Heart left ventricle (tissue), 16 donors: Measurements from ENCODE around the gene URB2. TPM values are rescaled to one million over a fixed set of nuclear protein-coding genes. Genes with fewer than 3 reads are reported as not detected.

Experiments used
- ATAC-seq, 4 donors: fragments of 200-7000 bp; cut with Tn5 transposase; one replicate each; pipeline ENCODE4 v1.9.1; 2020 to 2022; ENCODE audit warnings: moderate library complexity in 4 of 4, mild to moderate bottlenecking in 3 of 4, moderate number of reproducible peaks in 1 of 4
- DNase-seq, 5 donors: peaks; one replicate each; pipeline ENCODE4 v3.0.0-alpha.2; 2020
- H3K27ac ChIP-seq, 12 donors: fragments of 200-600 bp; sonication (generic) in 4 of 12; one replicate each; pipeline versions ENCODE4 v1.5.0 to v1.8.0; 2016 to 2022; ENCODE audit warnings: mild to moderate bottlenecking in 2 of 12
- H3K27me3 ChIP-seq, 9 donors: fragments of 200-600 bp; sonication (generic) in 2 of 9; one replicate each; pipeline versions ENCODE4 v1.5.1 to v1.8.0; 2016 to 2022; ENCODE audit warnings: mild to moderate bottlenecking in 3 of 9
- H3K36me3 ChIP-seq, 9 donors: fragments of 200-600 bp; sonication (generic) in 2 of 9; one replicate each; pipeline versions ENCODE4 v1.5.0 to v1.8.0; 2018 to 2022; ENCODE audit warnings: mild to moderate bottlenecking in 2 of 9
- H3K4me1 ChIP-seq, 12 donors: fragments of 200-600 bp; sonication (generic) in 4 of 12; one replicate each; pipeline versions ENCODE4 v1.5.0 to v1.8.0; 2016 to 2022; ENCODE audit warnings: mild to moderate bottlenecking in 3 of 12
- H3K4me3 ChIP-seq, 12 donors: fragments of 200-600 bp; sonication (generic) in 4 of 12; one replicate each; pipeline versions ENCODE4 v1.5.0 to v1.8.0; 2017 to 2022; ENCODE audit warnings: mild to moderate bottlenecking in 9 of 12, moderate library complexity in 4 of 12
- H3K9me3 ChIP-seq, 12 donors: fragments of 200-600 bp; sonication (generic) in 4 of 12; one replicate each; pipeline versions ENCODE4 v1.5.0 to v1.8.0; 2016 to 2022; ENCODE audit warnings: mild to moderate bottlenecking in 1 of 12
- CTCF ChIP-seq, 12 donors: fragments of 200-600 bp; sonication (generic) in 4 of 12; IDR thresholded peaks; one replicate each; pipeline versions ENCODE4 v1.5.0 to v1.8.0; 2018 to 2022; ENCODE audit warnings: antibody characterized with exemption in 12 of 12, mild to moderate bottlenecking in 5 of 12
- POLR2A ChIP-seq, 2 donors: fragments of 450-650 bp; IDR thresholded peaks; one replicate each; pipeline ENCODE4 v1.6.1; 2017; ENCODE audit warnings: antibody characterized with exemption in 2 of 2, mild to moderate bottlenecking in 2 of 2, moderate library complexity in 2 of 2
- WGBS, 4 donors: extraction: QIAGEN DNeasy Blood & Tissue Kit in 2 of 4; methylation state at CpG; one replicate each; pipeline versions ENCODE4 v1.1.5 to v1.1.7; 2013 to 2018; 5-methylcytosine and 5-hydroxymethylcytosine counted together
- intact Hi-C, 10 donors: fragments of 100-400 bp; cut with DNase I; formaldehyde crosslinking; loops; one replicate each; pipeline versions ENCODE4 v1.11.1 to v1.14.2; 2022
- polyA plus RNA-seq, 2 donors: library from polyadenylated mRNA; stranded (reverse); fragments of 200-250 nt; gene quantifications; one replicate each; pipeline ENCODE4 v1.2.3, GENCODE V29; 2013
- total RNA-seq, 9 donors: library from RNA; depleted of rRNA in 2 of 9; stranded (reverse); fragments of >200 nt in 2 of 9; fragmentation: NEBNext Ultra II Directional in 3 of 9; extraction: Animal tissue kit (Norgen Biotek cat#: 25700) in 3 of 9; gene quantifications; one replicate each; pipeline versions ENCODE4 v1.1.0 to v1.2.4, GENCODE V29; 2016 to 2023
- donor health status: ischemic (EF 13 %, LVEDD 7.1; RV severe dilation, severe dysfunction).
- donor health status: healthy with polysubstance abuse.
- donor health status: DM: no; HTN: yes; CAD: no.
- donor health status: DM: no; HTN: no; CAD: no.
- donor health status: ischemic (EF 25% LVEDD 6.9; RV normal size, moderate dysfunction).
- donor health status: ischemic (EF 25% LVEDD 5.7; RV mildly dilated, moderate dysfunction).
- donor health status: healthy.
- donor health status: DM: yes; HTN: yes; CAD: no.
- donor health status: ischemic (EF 35%, LVEDD 5.7; RV mildly dilated, moderate dysfunction).
- donor health status: nonischemic (EF 11% LVEDD 7.7; RV severe dilation, severe dysfunction).
- donor health status: DM: yes; HTN: yes; CAD: no.
- donor health status: PGD.
- donor health status: ischemic (EF 29% LVEDD 5.4; RV normal size, mild dysfunction).
- donor health status: nonischemic (EF 23%, LVEDD 6.1; RV moderate dilation, normal function).

Gene URB2
- total and polyA plus RNA-seq, 11 donors: 1.4 to 6.7 (median 5.0) TPM

- peaks cover 0 to 57% (median 52%) of the 10 kb centered on the region in 9 donors for H3K36me3 ChIP-seq
- TF ChIP-seq CTCF (IDR thresholded peaks at IDR 0.05): no peak
- TF ChIP-seq POLR2A (IDR thresholded peaks at IDR 0.05): no peak
- peaks cover 0 to 8% (median 0%) of the 10 kb centered on the region in 12 donors for H3K4me1 ChIP-seq
- DNase-seq (no peak), ATAC-seq (no peak)
- 63 to 76% (median 67%) methylated on average over 5 of the region's 5 CpGs for WGBS, 4 donors
- no peaks in the 10 kb centered on the region for H3K9me3 ChIP-seq
- no peaks in the 10 kb centered on the region for H3K27me3 ChIP-seq
- intact Hi-C loops: no loop called here
- H3K4me3 ChIP-seq: no peak overlapping the region
- no peak overlapping the region for H3K27ac ChIP-seq
These were observed 12.1 kb upstream of the URB2 start for GRCh38 chr1:229613938-229614337.

GRCh38 chr1:229614701-229615100, 11.3 kb upstream of the URB2 start:
- peaks cover 0 to 50% (median 44%) of the 10 kb centered on the region in 9 donors for H3K36me3 ChIP-seq
- no peak overlapping the region for H3K27ac ChIP-seq
- H3K4me3 ChIP-seq: no peak overlapping the region
- DNase-seq (no peak), ATAC-seq (no peak)
- WGBS, 4 donors: 93 to 99% (median 96%) methylated on average over 2 of the region's 2 CpGs
- H3K27me3 ChIP-seq: no peaks in the 10 kb centered on the region
- peaks cover 0 to 11% (median 0%) of the 10 kb centered on the region in 12 donors for H3K4me1 ChIP-seq
- intact Hi-C loops: no loop called here
- TF ChIP-seq POLR2A (IDR thresholded peaks at IDR 0.05): no peak
- no peak for TF ChIP-seq CTCF (IDR thresholded peaks at IDR 0.05)
- no peaks in the 10 kb centered on the region for H3K9me3 ChIP-seq

- intact Hi-C loops: no loop called here
- Histone ChIP-seq H3K9me3 (no peaks in the 10 kb centered on the region), H3K27ac (no peak overlapping the region), H3K27me3 (no peaks in the 10 kb centered on the region), H3K4me1 (peaks cover 0 to 32% (median 17%) of the 10 kb centered on the region in 12 donors), H3K36me3 (peaks cover 0 to 22% (median 16%) of the 10 kb centered on the region in 9 donors), H3K4me3 (no peak overlapping the region)
- DNase-seq (no peak), ATAC-seq (peak in 2 of 4 donors; percentile 16 to 17)
- no peak for TF ChIP-seq CTCF (IDR thresholded peaks at IDR 0.05)
- TF ChIP-seq POLR2A (IDR thresholded peaks at IDR 0.05): no peak
- WGBS, 4 donors: 78 to 87% (median 84%) methylated on average over 11 of the region's 11 CpGs
These were observed 8.5 kb upstream of the URB2 start for GRCh38 chr1:229617351-229618100.

GRCh38 chr1:229619002-229619401, 7.0 kb upstream of the URB2 start:
- DNase-seq (no peak), ATAC-seq (no peak)
- no peaks in the 10 kb centered on the region for H3K9me3 ChIP-seq
- H3K36me3 ChIP-seq: peaks cover 0 to 7% (median 2%) of the 10 kb centered on the region in 9 donors
- no peak overlapping the region for H3K4me3 ChIP-seq
- intact Hi-C loops: no loop called here
- no peaks in the 10 kb centered on the region for H3K27me3 ChIP-seq
- H3K27ac ChIP-seq: no peak overlapping the region
- H3K4me1 ChIP-seq: peaks cover under 1 to 45% (median 27%) of the 10 kb centered on the region in 12 donors
- TF ChIP-seq CTCF (IDR thresholded peaks at IDR 0.05) (no peak), POLR2A (IDR thresholded peaks at IDR 0.05) (no peak)
